Neural progenitor cell (in vitro differentiated cells): ENCODE data around the gene PYM1. TPM values are rescaled to one million over a fixed set of nuclear protein-coding genes. Genes with fewer than 3 reads are reported as not detected.

Experiments
- DNase-seq: peaks from one replicate; pipeline ENCODE4 v3.0.0-alpha.2; 2016; ENCODE audit warnings: low spot score
- H2AFZ ChIP-seq: fragments of 200-600 bp; sonication (generic); replicated peaks from 2 replicates; pipeline ENCODE4 v1.6.1; 2016; ENCODE audit warnings: antibody characterized with exemption
- H3F3A ChIP-seq: fragments of 200-600 bp; sonication (generic); 2 replicates; pipeline ENCODE4 v1.6.1; 2016; ENCODE audit warnings: antibody characterized with exemption, low read depth
- H3K27ac ChIP-seq: fragments of 200-600 bp; sonication (generic); 2 replicates; pipeline ENCODE4 v1.5.1; 2016; ENCODE audit warnings: mild to moderate bottlenecking
- H3K27me3 ChIP-seq: fragments of 200-600 bp; sonication (generic); 2 replicates; pipeline ENCODE4 v1.6.1; 2016; ENCODE audit warnings: mild to moderate bottlenecking, moderate library complexity
- H3K36me3 ChIP-seq: fragments of 200-600 bp; sonication (generic); 2 replicates; pipeline ENCODE4 v1.5.1; 2016
- H3K4me1 ChIP-seq: fragments of 200-600 bp; sonication (generic); 2 replicates; pipeline ENCODE4 v1.6.1; 2016; ENCODE audit warnings: mixed run types
- H3K4me2 ChIP-seq: fragments of 200-600 bp; sonication (generic); 2 replicates; pipeline ENCODE4 v1.6.1; 2016
- H3K4me3 ChIP-seq: fragments of 200-600 bp; sonication (generic); 2 replicates; pipeline ENCODE4 v1.5.1; 2016
- H3K79me2 ChIP-seq: fragments of 200-600 bp; sonication (generic); 2 replicates; pipeline ENCODE4 v1.6.1; 2016; ENCODE audit warnings: low read depth
- H3K9ac ChIP-seq: fragments of 200-600 bp; sonication (generic); 2 replicates; pipeline ENCODE4 v1.6.1; 2016
- H3K9me3 ChIP-seq: fragments of 200-600 bp; sonication (generic); 2 replicates; pipeline ENCODE4 v1.5.1; 2016; ENCODE audit warnings: low read depth
- H4K20me1 ChIP-seq: fragments of 200-600 bp; sonication (generic); 2 replicates; pipeline ENCODE4 v1.6.1; 2016; ENCODE audit warnings: low read depth
- H3K27ac Mint-ChIP-seq: 3 replicates; pipeline ENCODE4 v1.8.0; 2021; ENCODE audit warnings: mixed read lengths
- H3K27me3 Mint-ChIP-seq: 2 replicates; pipeline ENCODE4 v1.8.0; 2022; ENCODE audit warnings: low read depth, mild to moderate bottlenecking, inconsistent platforms, moderate library complexity, mixed read lengths; ENCODE audit not compliant: insufficient read depth
- H3K36me3 Mint-ChIP-seq: 3 replicates; pipeline ENCODE4 v1.8.0; 2021; ENCODE audit warnings: mixed read lengths
- H3K4me1 Mint-ChIP-seq: 3 replicates; pipeline ENCODE4 v1.8.0; 2021; ENCODE audit warnings: mixed read lengths
- H3K4me3 Mint-ChIP-seq: 3 replicates; pipeline ENCODE4 v1.8.0; 2021; ENCODE audit warnings: mild to moderate bottlenecking, moderate library complexity, mixed read lengths
- H3K9me3 Mint-ChIP-seq: 3 replicates; pipeline ENCODE4 v1.8.0; 2020; ENCODE audit warnings: mixed read lengths
- CTCF ChIP-seq: fragments of 200-600 bp; sonication (generic); IDR thresholded peaks from 2 replicates; pipeline ENCODE4 v1.5.1; 2017; ENCODE audit warnings: antibody characterized with exemption, mild to moderate bottlenecking
- EZH2 ChIP-seq: fragments of 200-600 bp; sonication (generic); IDR thresholded peaks from 2 replicates; pipeline ENCODE4 v1.6.1; 2017; ENCODE audit warnings: antibody characterized with exemption, mild to moderate bottlenecking, moderate library complexity
- EZH2phosphoT487 ChIP-seq: fragments of 200-600 bp; sonication (generic); IDR thresholded peaks from 2 replicates; pipeline ENCODE4 v1.6.1; 2017; ENCODE audit warnings: antibody characterized with exemption
- total RNA-seq: library from RNA; depleted of rRNA; stranded (reverse); fragments of >200 nt; gene quantifications from 2 replicates; pipeline ENCODE4 v1.2.3, GENCODE V29; 2015; ENCODE audit warnings: low replicate concordance

The PYM1 gene
- total RNA-seq, 1 donor from 2014 or later: 44.6 TPM

- H2AFZ ChIP-seq: no peak overlapping the region
- H3K27ac ChIP-seq: no peak overlapping the region
- no peaks in the 10 kb centered on the region for H3K36me3 ChIP-seq
- H3K4me2 ChIP-seq: no peak overlapping the region
- no peaks in the 10 kb centered on the region for H3K9me3 ChIP-seq
- peaks cover 4% of the 10 kb centered on the region for H3K27me3 Mint-ChIP-seq
- no peak overlapping the region for H3K27ac Mint-ChIP-seq
- H3K4me3 Mint-ChIP-seq: no peak overlapping the region
- H3K79me2 ChIP-seq: no peaks in the 10 kb centered on the region
- no peaks in the 10 kb centered on the region for H3K27me3 ChIP-seq
- no peaks in the 10 kb centered on the region for H3K9me3 Mint-ChIP-seq
- DNase-seq: no peak
- TF ChIP-seq EZH2phosphoT487: no peak
- TF ChIP-seq EZH2: no peak
- TF ChIP-seq CTCF: no peak
- H3K4me3 ChIP-seq: no peak overlapping the region
- H3K4me1 ChIP-seq: no peaks in the 10 kb centered on the region
- no peak overlapping the region for H3K9ac ChIP-seq
- H4K20me1 ChIP-seq: peaks cover 5% of the 10 kb centered on the region
- H3F3A ChIP-seq: no peaks in the 10 kb centered on the region
- H3K36me3 Mint-ChIP-seq: no peaks in the 10 kb centered on the region
- H3K4me1 Mint-ChIP-seq: no peaks in the 10 kb centered on the region
Measured at GRCh38 chr12:55957106-55957859, 29.6 kb upstream of the PYM1 start.

DNA sequence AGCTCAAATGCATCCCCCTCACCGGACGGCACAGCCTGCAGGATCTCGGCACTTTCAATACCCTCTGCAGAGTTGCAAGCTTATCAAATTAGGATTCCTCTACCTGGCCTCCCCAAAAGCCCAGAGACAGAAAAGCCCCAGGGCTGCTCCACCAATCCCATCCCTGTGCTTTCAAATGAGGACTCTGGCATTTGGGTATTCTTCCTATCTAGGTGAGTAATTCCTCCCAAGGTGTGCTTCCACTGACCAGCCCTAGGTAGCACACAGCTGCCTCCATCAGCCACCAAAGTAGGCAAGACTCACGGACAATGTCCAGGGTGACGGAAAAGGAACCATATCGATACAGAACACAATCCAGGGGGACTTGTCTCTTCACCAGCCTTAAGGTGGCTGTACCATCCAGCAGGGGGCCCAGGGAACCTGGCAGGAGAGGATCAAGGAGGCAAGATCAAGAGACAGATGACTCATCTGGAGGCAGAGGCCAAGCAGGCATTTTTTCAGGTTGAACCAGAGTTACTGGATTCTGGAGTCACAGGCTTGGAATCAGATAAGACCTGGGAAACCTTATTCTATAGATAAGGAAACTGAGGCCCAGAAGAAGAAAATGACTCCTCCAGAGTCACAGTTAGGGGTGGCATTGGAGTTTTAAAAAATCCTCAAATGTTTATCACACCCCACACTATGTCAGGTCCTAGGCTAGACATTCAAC lies 28.3 kb upstream of the PYM1 start:
- no peaks in the 10 kb centered on the region for H3K4me1 ChIP-seq
- TF ChIP-seq EZH2 (no peak), EZH2phosphoT487 (no peak), CTCF (no peak)
- Mint-ChIP-seq H3K27me3 (peaks cover 4% of the 10 kb centered on the region), H3K4me1 (peaks cover 7% of the 10 kb centered on the region), H3K27ac (no peak overlapping the region), H3K4me3 (no peak overlapping the region), H3K9me3 (no peaks in the 10 kb centered on the region), H3K36me3 (no peaks in the 10 kb centered on the region)
- no peak overlapping the region for H3K4me2 ChIP-seq
- no peak overlapping the region for H3K9ac ChIP-seq
- H3F3A ChIP-seq: no peaks in the 10 kb centered on the region
- H3K27me3 ChIP-seq: no peaks in the 10 kb centered on the region
- no peak for DNase-seq
- H3K4me3 ChIP-seq: no peak overlapping the region
- H3K27ac ChIP-seq: no peak overlapping the region
- H2AFZ ChIP-seq: no peak overlapping the region
- no peaks in the 10 kb centered on the region for H3K9me3 ChIP-seq
- H3K79me2 ChIP-seq: no peaks in the 10 kb centered on the region
- no peaks in the 10 kb centered on the region for H3K36me3 ChIP-seq
- H4K20me1 ChIP-seq: peaks cover 5% of the 10 kb centered on the region

- Mint-ChIP-seq H3K27me3 (peaks cover 2% of the 10 kb centered on the region), H3K4me1 (peaks cover 7% of the 10 kb centered on the region), H3K27ac (no peak overlapping the region), H3K4me3 (no peak overlapping the region), H3K36me3 (no peaks in the 10 kb centered on the region), H3K9me3 (no peaks in the 10 kb centered on the region)
- no peak for DNase-seq
- no peak for TF ChIP-seq EZH2
- TF ChIP-seq CTCF: no peak
- TF ChIP-seq EZH2phosphoT487: no peak
- Histone ChIP-seq H3K4me2 (no peak overlapping the region), H4K20me1 (peaks cover 5% of the 10 kb centered on the region), H3K9ac (no peak overlapping the region), H3K4me3 (no peak overlapping the region), H3K27me3 (no peaks in the 10 kb centered on the region), H3K4me1 (no peaks in the 10 kb centered on the region), H3K9me3 (no peaks in the 10 kb centered on the region), H3K27ac (no peak overlapping the region), H2AFZ (no peak overlapping the region), H3K36me3 (no peaks in the 10 kb centered on the region), H3F3A (no peaks in the 10 kb centered on the region), H3K79me2 (no peaks in the 10 kb centered on the region)
Measured at GRCh38 chr12:55955344-55955743, 27.6 kb upstream of the PYM1 start.
